SJCRH30 (cell line): ENCODE data around the gene TYW1. TPM values are rescaled to one million over a fixed set of nuclear protein-coding genes. Genes with fewer than 3 reads are reported as not detected.
A peak's percentile ranks its signal among the peaks of the same experiment; 100 is the strongest.
"Not testable (repeated sequence)": the region's sequence is repeated elsewhere in the genome, so short reads cannot be mapped to it uniquely, and the experiment has no call there.

Experiments
- DNase-seq, 2 experiments: peaks; one replicate each; pipeline ENCODE4 v3.0.0-alpha.2; 2015 to 2020
- H3K27ac ChIP-seq: fragments of 250-450 bp; sonication (Bioruptor Pico); 2 replicates; pipeline ENCODE4 v1.5.1; 2020; ENCODE audit warnings: mild to moderate bottlenecking, moderate library complexity
- H3K27me3 ChIP-seq: fragments of 250-450 bp; sonication (Bioruptor Pico); 2 replicates; pipeline ENCODE4 v1.5.1; 2020; ENCODE audit warnings: mild to moderate bottlenecking, moderate library complexity
- H3K36me3 ChIP-seq: fragments of 250-450 bp; sonication (Bioruptor Pico); 2 replicates; pipeline ENCODE4 v1.5.1; 2020; ENCODE audit warnings: mild to moderate bottlenecking, moderate library complexity
- H3K4me1 ChIP-seq: fragments of 250-450 bp; sonication (Bioruptor Pico); 2 replicates; pipeline ENCODE4 v1.5.1; 2020; ENCODE audit warnings: mild to moderate bottlenecking, moderate library complexity
- H3K4me3 ChIP-seq: fragments of 250-450 bp; sonication (Bioruptor Pico); 2 replicates; pipeline ENCODE4 v1.5.1; 2020; ENCODE audit warnings: mild to moderate bottlenecking, moderate library complexity
- H3K9me3 ChIP-seq: fragments of 250-450 bp; sonication (Bioruptor Pico); replicated peaks from 2 replicates; pipeline ENCODE4 v1.5.1; 2020; ENCODE audit warnings: mild to moderate bottlenecking, moderate library complexity
- total RNA-seq: library from RNA; depleted of rRNA; stranded (reverse); fragments of >200 nt; shearing (Covaris generic); gene quantifications from 2 replicates; pipeline ENCODE4 v1.2.3, GENCODE V29; 2014

Gene TYW1
- total RNA-seq, 1 experiment from 2014 or later = 25.3 TPM

DNA sequence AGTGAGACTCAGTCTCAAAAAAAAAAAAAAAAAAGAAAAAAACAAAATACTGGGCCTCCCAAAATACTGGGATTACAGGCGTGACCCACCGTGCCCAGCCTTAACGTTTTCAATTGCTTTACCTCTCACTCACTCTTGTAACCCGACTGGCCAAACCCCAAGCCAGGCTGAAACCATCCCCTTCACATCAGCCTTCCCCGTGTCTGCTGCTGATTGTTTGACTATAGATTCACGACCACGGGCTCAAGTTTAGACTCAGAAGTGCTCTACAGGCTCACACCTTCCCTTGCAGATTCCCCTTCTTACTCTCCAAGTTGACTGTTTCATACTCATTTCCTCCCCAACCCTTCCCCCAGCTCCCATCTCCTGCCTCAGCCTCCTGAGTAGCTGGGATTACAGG lies 22.3 kb downstream of the TYW1 start:
- Histone ChIP-seq H3K36me3 (peaks cover 18% of the 10 kb centered on the region), H3K9me3 (no peaks in the 10 kb centered on the region), H3K27me3 (no peaks in the 10 kb centered on the region), H3K27ac (no peak overlapping the region), H3K4me3 (no peak overlapping the region), H3K4me1 (peaks cover 2% of the 10 kb centered on the region; the same call in 1 of the 2 replicates)
- DNase-seq = no peak

GRCh38 chr7:67019562-67020390 lies 23.1 kb downstream of the TYW1 start:
- no peak overlapping the region for H3K4me3 ChIP-seq
- peaks cover 2% of the 10 kb centered on the region; the same call in 1 of the 2 replicates for H3K4me1 ChIP-seq
- DNase-seq = no peak
- H3K9me3 ChIP-seq = no peaks in the 10 kb centered on the region
- H3K27ac ChIP-seq = no peak overlapping the region
- H3K36me3 ChIP-seq = peaks cover 20% of the 10 kb centered on the region
- H3K27me3 ChIP-seq = no peaks in the 10 kb centered on the region

DNA sequence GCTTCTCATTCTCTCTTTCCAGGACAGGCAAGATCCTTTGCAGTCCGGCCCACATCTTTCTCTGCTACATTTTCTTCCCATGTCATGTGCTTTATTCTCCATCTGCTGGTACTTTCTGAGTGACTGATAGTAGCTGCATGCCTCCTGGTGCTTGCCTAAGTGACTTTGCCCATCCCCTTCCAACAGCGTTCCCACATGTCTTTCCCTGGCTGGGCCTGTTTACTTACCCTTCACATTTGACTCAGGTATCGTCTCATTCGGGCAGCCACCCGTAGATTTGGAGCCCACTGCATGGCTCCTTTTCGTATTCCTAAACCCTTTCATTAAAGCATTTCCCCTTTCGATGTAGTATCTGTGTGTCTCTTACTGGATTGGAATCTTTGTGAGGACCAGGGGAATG lies 24.6 kb downstream of the TYW1 start:
- Histone ChIP-seq H3K36me3 (peaks cover 17% of the 10 kb centered on the region), H3K4me3 (no peak overlapping the region), H3K4me1 (peaks cover 2% of the 10 kb centered on the region; the same call in 1 of the 2 replicates), H3K27ac (no peak overlapping the region), H3K9me3 (no peaks in the 10 kb centered on the region), H3K27me3 (no peaks in the 10 kb centered on the region)
- DNase-seq = no peak

GRCh38 chr7:67022511-67022910 lies 25.9 kb downstream of the TYW1 start:
- no peaks in the 10 kb centered on the region for H3K27me3 ChIP-seq
- H3K4me3 ChIP-seq = no peak overlapping the region
- peaks cover 2% of the 10 kb centered on the region; the same call in 1 of the 2 replicates for H3K4me1 ChIP-seq
- DNase-seq = no peak
- no peaks in the 10 kb centered on the region for H3K9me3 ChIP-seq
- H3K27ac ChIP-seq = no peak overlapping the region
- H3K36me3 ChIP-seq = peaks cover 15% of the 10 kb centered on the region

DNA sequence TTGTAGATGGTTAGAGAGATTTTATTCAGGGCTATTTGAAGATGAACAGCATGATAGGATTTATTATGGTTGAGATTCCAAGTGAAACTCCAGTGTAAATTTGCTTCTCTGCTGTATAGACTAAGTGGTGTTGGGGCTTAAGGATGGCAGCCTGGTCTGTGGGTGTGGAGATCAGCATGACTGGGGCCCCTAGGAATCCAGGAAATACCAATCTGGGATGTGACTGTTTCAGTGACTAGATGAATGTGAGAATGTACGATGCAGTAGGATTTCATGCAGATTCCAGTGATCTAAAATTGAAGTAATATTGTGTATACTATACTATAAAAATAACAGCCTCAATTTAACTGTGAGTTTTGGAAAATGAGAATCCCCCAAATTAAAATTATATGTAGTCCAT lies 28.8 kb downstream of the TYW1 start:
- not testable (repeated sequence) for H3K4me1 ChIP-seq, H3K4me3 ChIP-seq, H3K27ac ChIP-seq, H3K27me3 ChIP-seq
- Histone ChIP-seq H3K36me3 (peaks cover 18% of the 10 kb centered on the region), H3K9me3 (0 out of 2 replicates have a peak, but pooled peaks cover 10% of the 10 kb centered on the region)
- peak in 1 of 2 experiments; percentile 45 for DNase-seq

GRCh38 chr7:67031685-67032084 lies 35.1 kb downstream of the TYW1 start:
- Histone ChIP-seq H3K9me3 (peaks cover 12% of the 10 kb centered on the region; the same call in 1 of the 2 replicates), H3K36me3 (peaks cover 15% of the 10 kb centered on the region)
- not testable (repeated sequence) for DNase-seq, H3K4me1 ChIP-seq, H3K27me3 ChIP-seq, H3K4me3 ChIP-seq, H3K27ac ChIP-seq

DNA sequence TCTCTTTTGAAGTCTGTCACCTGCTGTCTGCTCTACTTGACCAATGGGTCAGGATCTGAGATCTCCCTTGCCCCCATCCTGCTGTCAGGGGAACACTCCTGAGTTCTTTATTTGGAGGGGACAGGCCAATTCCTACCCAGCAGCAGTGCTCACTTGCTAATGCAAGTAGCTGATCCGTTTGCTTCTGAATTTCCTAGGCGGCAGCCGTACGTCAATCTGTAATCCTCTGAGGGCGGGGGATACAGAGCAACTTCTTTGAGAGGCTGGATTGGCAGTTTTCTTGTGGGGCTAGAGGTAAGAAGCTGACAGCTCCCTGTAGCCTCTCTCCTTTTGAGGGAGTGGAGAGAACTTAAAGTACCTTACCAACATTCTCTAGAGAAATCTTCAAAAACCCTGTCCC lies 36.6 kb downstream of the TYW1 start:
- Histone ChIP-seq H3K4me1 (peaks cover 4% of the 10 kb centered on the region), H3K27me3 (no peaks in the 10 kb centered on the region), H3K36me3 (peaks cover 15% of the 10 kb centered on the region), H3K9me3 (peaks cover 12% of the 10 kb centered on the region; the same call in 1 of the 2 replicates), H3K27ac (no peak overlapping the region), H3K4me3 (no peak overlapping the region)
- DNase-seq = no peak

GRCh38 chr7:67036432-67037395 lies 40.1 kb downstream of the TYW1 start:
- DNase-seq = peak; percentile 85 to 91
- not testable (repeated sequence) for H3K36me3 ChIP-seq, H3K4me1 ChIP-seq, H3K9me3 ChIP-seq, H3K27me3 ChIP-seq
- peak overlapping the region; percentile 12 for H3K4me3 ChIP-seq
- peak overlapping the region; percentile 85 for H3K27ac ChIP-seq

- not testable (repeated sequence) for H3K27me3 ChIP-seq, H3K4me3 ChIP-seq, H3K9me3 ChIP-seq, H3K27ac ChIP-seq, H3K36me3 ChIP-seq, DNase-seq
- peaks cover 14% of the 10 kb centered on the region for H3K4me1 ChIP-seq
Measured at GRCh38 chr7:67040832-67041231, 44.2 kb downstream of the TYW1 start.

DNA sequence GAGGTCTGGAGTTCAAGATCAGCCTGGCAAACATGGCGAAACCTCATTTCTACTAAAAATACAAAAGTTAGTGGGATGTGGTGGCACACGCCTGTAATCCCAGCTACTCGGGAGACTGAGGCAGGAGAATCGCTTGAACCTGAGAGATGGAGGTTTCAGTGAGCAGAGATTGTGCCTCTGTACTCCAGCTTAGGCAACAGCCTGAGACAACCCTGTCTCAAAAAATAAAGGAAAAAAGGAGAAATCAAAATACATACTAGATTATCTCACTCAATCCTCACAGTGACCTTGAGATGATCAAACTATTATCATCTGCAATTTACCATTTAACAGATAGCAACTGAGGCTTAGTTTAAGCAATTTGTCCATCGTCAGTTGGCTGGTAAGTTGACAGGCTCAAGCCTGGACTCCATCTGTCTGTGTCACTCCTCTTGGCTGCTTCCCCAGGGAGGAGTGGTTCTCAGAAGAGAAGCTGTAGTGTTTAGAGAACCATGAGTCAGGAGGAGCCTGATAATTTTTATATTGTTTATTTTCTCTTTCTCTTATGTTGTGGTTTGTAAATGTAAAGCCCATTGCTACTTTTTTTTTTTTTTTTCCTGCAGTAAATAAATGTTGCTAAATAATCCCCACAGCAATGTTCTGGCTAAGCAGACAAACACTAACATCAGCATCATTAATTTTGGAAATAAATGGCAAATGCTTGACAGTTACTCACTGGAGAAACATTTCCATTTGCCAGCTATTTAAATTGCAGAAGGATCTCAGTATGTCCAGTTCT lies 46.3 kb downstream of the TYW1 start:
- peak; percentile 86 to 91 for DNase-seq
- not testable (repeated sequence) for H3K27me3 ChIP-seq, H3K9me3 ChIP-seq, H3K4me3 ChIP-seq, H3K4me1 ChIP-seq, H3K36me3 ChIP-seq
- peak overlapping the region; percentile 26; the same call in 1 of the 2 replicates for H3K27ac ChIP-seq

GRCh38 chr7:67043559-67043930 lies 46.9 kb downstream of the TYW1 start:
- H3K27me3 ChIP-seq, H3K4me3 ChIP-seq, H3K9me3 ChIP-seq, H3K36me3 ChIP-seq, H3K4me1 ChIP-seq: not testable (repeated sequence)
- peak in 1 of 2 experiments; percentile 14 for DNase-seq
- H3K27ac ChIP-seq = 0 out of 2 replicates have a peak overlapping the region, but pooled peaks have one; percentile 17

GRCh38 chr7:67045496-67045995 lies 48.9 kb downstream of the TYW1 start:
- Histone ChIP-seq H3K9me3 (no peaks in the 10 kb centered on the region), H3K4me1 (peaks cover 10% of the 10 kb centered on the region), H3K4me3 (no peak overlapping the region), H3K27ac (no peak overlapping the region), H3K36me3 (no peaks in the 10 kb centered on the region), H3K27me3 (no peaks in the 10 kb centered on the region)
- no peak for DNase-seq

GRCh38 chr7:67046819-67047218 lies 50.2 kb downstream of the TYW1 start:
- H3K9me3 ChIP-seq, H3K27me3 ChIP-seq, H3K36me3 ChIP-seq, H3K27ac ChIP-seq, H3K4me1 ChIP-seq, H3K4me3 ChIP-seq, DNase-seq: not testable (repeated sequence)

- not testable (repeated sequence) for H3K9me3 ChIP-seq, H3K27ac ChIP-seq, H3K4me3 ChIP-seq, H3K27me3 ChIP-seq, DNase-seq, H3K4me1 ChIP-seq, H3K36me3 ChIP-seq
Measured at GRCh38 chr7:67049908-67050307, 53.3 kb downstream of the TYW1 start.
